HepG2 (cell line): Measurements from ENCODE around the gene DNMT3A. TPM values are rescaled to one million over a fixed set of nuclear protein-coding genes. Genes with fewer than 3 reads are reported as not detected.

ENCODE experiments used
- ATRX ChIP-seq: sonication (generic); formaldehyde crosslinking; IDR thresholded peaks from 2 replicates; pipeline ENCODE4 v1.4.0; 2020; ENCODE audit warnings: missing genetic modification reagents, borderline replicate concordance
- BORCS8-MEF2B ChIP-seq: sonication (generic); formaldehyde crosslinking; IDR thresholded peaks from 2 replicates; pipeline ENCODE4 v1.8.0; 2022; ENCODE audit warnings: mild to moderate bottlenecking, missing genetic modification reagents
- GATA4 ChIP-seq: sonication (generic); IDR thresholded peaks from 2 replicates; pipeline ENCODE4 v1.6.1; 2016; ENCODE audit warnings: antibody characterized with exemption, low read depth, borderline replicate concordance
- GZF1 ChIP-seq: sonication (generic); formaldehyde crosslinking; IDR thresholded peaks from 2 replicates; pipeline ENCODE4 v1.5.1; 2020; ENCODE audit warnings: mild to moderate bottlenecking, missing genetic modification reagents
- PRDM15 ChIP-seq: sonication (generic); formaldehyde crosslinking; IDR thresholded peaks from 2 replicates; pipeline ENCODE4 v1.4.0; 2020; ENCODE audit warnings: missing genetic modification reagents
- RBM22 ChIP-seq: fragments of 200-400 bp; formaldehyde crosslinking; optimal IDR thresholded peaks from 2 replicates; pipeline ENCODE3; 2017; ENCODE audit warnings: mild to moderate bottlenecking, low read length, moderate library complexity
- TBX2 ChIP-seq: sonication (generic); formaldehyde crosslinking; IDR thresholded peaks from 2 replicates; pipeline ENCODE4 v1.5.0; 2020; ENCODE audit warnings: missing genetic modification reagents, mild to moderate bottlenecking, borderline replicate concordance
- ZBTB14 ChIP-seq: sonication (generic); formaldehyde crosslinking; IDR thresholded peaks from 2 replicates; pipeline ENCODE4 v1.4.0; 2020; ENCODE audit warnings: missing genetic modification reagents
- ZBTB44 ChIP-seq: sonication (generic); formaldehyde crosslinking; IDR thresholded peaks from 2 replicates; pipeline ENCODE4 v1.4.0; 2020; ENCODE audit warnings: missing genetic modification reagents
- ZNF124 ChIP-seq: sonication (generic); formaldehyde crosslinking; IDR thresholded peaks from 2 replicates; pipeline ENCODE4 v1.4.0; 2020; ENCODE audit warnings: missing genetic modification reagents
- ZNF138 ChIP-seq: sonication (generic); formaldehyde crosslinking; IDR thresholded peaks from 2 replicates; pipeline ENCODE4 v1.5.0; 2020; ENCODE audit warnings: mild to moderate bottlenecking, low read depth, missing genetic modification reagents
- ZNF142 ChIP-seq: sonication (generic); formaldehyde crosslinking; IDR thresholded peaks from 2 replicates; pipeline ENCODE4 v1.4.0; 2020; ENCODE audit warnings: missing genetic modification reagents
- ZNF24 ChIP-seq: fragments of 450-650 bp; IDR thresholded peaks from 2 replicates; pipeline ENCODE4 v1.6.1; 2017; ENCODE audit warnings: antibody characterized with exemption, mild to moderate bottlenecking
- ZNF441 ChIP-seq: sonication (generic); formaldehyde crosslinking; IDR thresholded peaks from 2 replicates; pipeline ENCODE4 v1.7.0; 2021; ENCODE audit warnings: missing genetic modification reagents, borderline replicate concordance
- ZNF670 ChIP-seq: sonication (generic); formaldehyde crosslinking; IDR thresholded peaks from 2 replicates; pipeline ENCODE4 v1.8.0; 2022; ENCODE audit warnings: mild to moderate bottlenecking, missing genetic modification reagents, borderline replicate concordance
- ZNF740 ChIP-seq: sonication (generic); formaldehyde crosslinking; IDR thresholded peaks from 2 replicates; pipeline ENCODE4 v1.4.0; 2020; ENCODE audit warnings: missing genetic modification reagents
- ZNF766 ChIP-seq: sonication (generic); formaldehyde crosslinking; IDR thresholded peaks from 2 replicates; pipeline ENCODE4 v1.5.0; 2020; ENCODE audit warnings: missing genetic modification reagents, borderline replicate concordance
- polyA plus RNA-seq, 8 experiments: library from polyadenylated mRNA; depleted of rRNA in 3 of 8; stranded (reverse) in 7 of 8; unstranded in 1 of 8; fragments of >200 nt; fragmentation: Illumina TruSeq in 4 of 8; extraction: Trizol in 4 of 8; gene quantifications; 2 replicates each; pipeline versions ENCODE4 v1.2.1 to v1.2.3, GENCODE V29; 2011 to 2016; ENCODE audit warnings: low read depth in 4 of 8, missing spikeins in 1 of 8, mixed read lengths in 1 of 8; ENCODE audit not compliant: insufficient read depth in 1 of 8
- total RNA-seq, 5 experiments: library from RNA; depleted of rRNA; stranded (reverse); fragments of >200 nt; fragmentation: Illumina TruSeq; extraction: Trizol; gene quantifications; 2 replicates each; pipeline ENCODE4 v1.2.3, GENCODE V29; 2016; ENCODE audit warnings: low read depth in 1 of 5

DNMT3A gene
- total and polyA plus RNA-seq, 2 of the 13 experiments (the other 11 are each of a cell fraction or from before 2014, with no cell fraction given): 14.7 to 29.1 TPM

- TF ChIP-seq ZNF142 (CRISPR knock-in tag): peak; percentile 99
- no peak for TF ChIP-seq ZNF24
- no peak for TF ChIP-seq GATA4
- no peak for TF ChIP-seq ZNF740 (CRISPR knock-in tag)
- no peak for TF ChIP-seq ZNF124 (CRISPR knock-in tag)
- TF ChIP-seq ZNF670: no peak
- no peak for TF ChIP-seq ZBTB14 (CRISPR knock-in tag)
- no peak for TF ChIP-seq ZBTB44
- no peak for TF ChIP-seq ZNF766 (CRISPR knock-in tag)
- TF ChIP-seq BORCS8-MEF2B (CRISPR knock-in tag): 0 out of 2 replicates have a peak, but pooled peaks have one; percentile 24
- no peak for TF ChIP-seq GZF1 (CRISPR knock-in tag)
- TF ChIP-seq ATRX (CRISPR knock-in tag): no peak
- no peak; the same call in 1 of the 2 replicates for TF ChIP-seq TBX2 (CRISPR knock-in tag)
- no peak for TF ChIP-seq PRDM15 (CRISPR knock-in tag)
- TF ChIP-seq RBM22: no peak
- no peak for TF ChIP-seq ZNF441 (CRISPR knock-in tag)
- TF ChIP-seq ZNF138 (CRISPR knock-in tag): no peak
These were observed 1.9 kb downstream of the DNMT3A start (continued) for GRCh38 chr2:25339791-25340180.
